Hepatocyte (in vitro differentiated cells): ENCODE results near the gene ATXN1. TPM values are rescaled to one million over a fixed set of nuclear protein-coding genes. Genes with fewer than 3 reads are reported as not detected.

Source experiments
- DNase-seq: peaks from one replicate; pipeline ENCODE4 v3.0.0-alpha.2; 2016; ENCODE audit warnings: low spot score
- H2AFZ ChIP-seq: fragments of 200-600 bp; sonication (generic); 2 replicates; pipeline ENCODE4 v1.6.0; 2016; ENCODE audit warnings: antibody characterized with exemption, mild to moderate bottlenecking
- H3K27ac ChIP-seq: fragments of 200-600 bp; sonication (generic); 2 replicates; pipeline ENCODE4 v1.5.1; 2016; ENCODE audit warnings: mild to moderate bottlenecking
- H3K27me3 ChIP-seq: fragments of 200-600 bp; sonication (generic); 2 replicates; pipeline ENCODE4 v1.6.1; 2016
- H3K36me3 ChIP-seq: fragments of 200-600 bp; sonication (generic); replicated peaks from 2 replicates; pipeline ENCODE4 v1.5.1; 2016; ENCODE audit warnings: low read depth; ENCODE audit not compliant: insufficient read depth
- H3K4me1 ChIP-seq: fragments of 200-600 bp; sonication (generic); 2 replicates; pipeline ENCODE4 v1.5.1; 2016; ENCODE audit warnings: mild to moderate bottlenecking, moderate library complexity; ENCODE audit not compliant: insufficient read depth
- H3K4me2 ChIP-seq: fragments of 200-600 bp; sonication (generic); 2 replicates; pipeline ENCODE4 v1.6.0; 2016
- H3K4me3 ChIP-seq: fragments of 200-600 bp; sonication (generic); 2 replicates; pipeline ENCODE4 v1.5.1; 2016; ENCODE audit warnings: mild to moderate bottlenecking
- H3K79me2 ChIP-seq: fragments of 200-600 bp; sonication (generic); 2 replicates; pipeline ENCODE4 v1.6.0; 2017; ENCODE audit warnings: mild to moderate bottlenecking
- H3K9me2 ChIP-seq: fragments of 200-600 bp; sonication (generic); replicated peaks from 2 replicates; pipeline ENCODE4 v1.6.0; 2017; ENCODE audit warnings: mild to moderate bottlenecking; ENCODE audit not compliant: insufficient read depth
- H3K9me3 ChIP-seq: fragments of 200-600 bp; sonication (generic); 2 replicates; pipeline ENCODE4 v1.5.1; 2016; ENCODE audit warnings: low read depth, mild to moderate bottlenecking
- H4K20me1 ChIP-seq: fragments of 200-600 bp; sonication (generic); 2 replicates; pipeline ENCODE4 v1.6.0; 2016; ENCODE audit warnings: mild to moderate bottlenecking; ENCODE audit not compliant: insufficient read depth, poor library complexity, severe bottlenecking
- EZH2 ChIP-seq: fragments of 200-600 bp; sonication (generic); IDR thresholded peaks from 2 replicates; pipeline ENCODE4 v1.6.1; 2016; ENCODE audit warnings: antibody characterized with exemption, mild to moderate bottlenecking, borderline replicate concordance
- EZH2phosphoT487 ChIP-seq: fragments of 200-600 bp; sonication (generic); IDR thresholded peaks from one replicate; pipeline ENCODE4 v1.6.1; 2018; ENCODE audit warnings: antibody characterized with exemption, mild to moderate bottlenecking, low read depth, moderate library complexity; ENCODE audit not compliant: unreplicated experiment, severe bottlenecking
- WGBS: methylation state at CpG from one replicate; pipeline ENCODE4 v1.1.6; 2016; ENCODE audit warnings: low lambda C conversion rate; ENCODE audit errors: missing lambda C conversion rate; 5-methylcytosine and 5-hydroxymethylcytosine counted together
- polyA plus RNA-seq: library from polyadenylated mRNA; unstranded; fragments of >200 nt; fragmentation: Nextera tagmentation; extraction: Ambion mirVana; gene quantifications from 2 replicates; pipeline ENCODE4 v1.2.1, GENCODE V29; 2016
- total RNA-seq: library from RNA; depleted of rRNA; stranded (reverse); fragments of >200 nt; gene quantifications from 2 replicates; pipeline ENCODE4 v1.2.3, GENCODE V29; 2014
- TF ChIP-seq, protein P1 (sequence below): fragments of 200-600 bp; sonication (generic); IDR thresholded peaks from 2 replicates; pipeline ENCODE4 v1.5.1; 2016; ENCODE audit warnings: antibody characterized with exemption, mild to moderate bottlenecking; ENCODE audit not compliant: poor library complexity

ATXN1 gene
- total and polyA plus RNA-seq, 2 experiments from 2014 or later: 14.7 to 32.6 TPM

DNA sequence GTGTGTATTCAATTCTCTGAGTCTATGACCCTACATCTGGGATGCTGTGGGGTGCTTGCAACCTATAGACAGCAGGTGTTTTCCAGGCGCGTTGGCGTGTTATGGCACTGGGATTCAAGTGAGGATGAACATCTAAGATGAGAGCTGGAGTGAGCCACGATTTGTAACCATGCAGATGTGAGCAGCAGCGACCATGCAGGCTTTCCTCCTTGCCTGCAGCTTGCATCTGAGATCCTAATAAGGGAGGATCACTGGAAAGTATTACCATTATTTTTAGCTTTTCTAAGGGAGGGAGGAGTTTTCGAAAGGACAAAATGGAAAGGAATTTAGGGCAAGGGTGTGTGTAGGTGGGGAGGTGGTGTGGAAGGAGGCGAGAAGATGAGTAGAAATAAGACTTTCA, 216.7 kb downstream of the ATXN1 start:
- no peaks in the 10 kb centered on the region for H4K20me1 ChIP-seq
- H3K79me2 ChIP-seq: no peaks in the 10 kb centered on the region
- no peaks in the 10 kb centered on the region for H3K9me2 ChIP-seq
- TF ChIP-seq, protein P1, sequence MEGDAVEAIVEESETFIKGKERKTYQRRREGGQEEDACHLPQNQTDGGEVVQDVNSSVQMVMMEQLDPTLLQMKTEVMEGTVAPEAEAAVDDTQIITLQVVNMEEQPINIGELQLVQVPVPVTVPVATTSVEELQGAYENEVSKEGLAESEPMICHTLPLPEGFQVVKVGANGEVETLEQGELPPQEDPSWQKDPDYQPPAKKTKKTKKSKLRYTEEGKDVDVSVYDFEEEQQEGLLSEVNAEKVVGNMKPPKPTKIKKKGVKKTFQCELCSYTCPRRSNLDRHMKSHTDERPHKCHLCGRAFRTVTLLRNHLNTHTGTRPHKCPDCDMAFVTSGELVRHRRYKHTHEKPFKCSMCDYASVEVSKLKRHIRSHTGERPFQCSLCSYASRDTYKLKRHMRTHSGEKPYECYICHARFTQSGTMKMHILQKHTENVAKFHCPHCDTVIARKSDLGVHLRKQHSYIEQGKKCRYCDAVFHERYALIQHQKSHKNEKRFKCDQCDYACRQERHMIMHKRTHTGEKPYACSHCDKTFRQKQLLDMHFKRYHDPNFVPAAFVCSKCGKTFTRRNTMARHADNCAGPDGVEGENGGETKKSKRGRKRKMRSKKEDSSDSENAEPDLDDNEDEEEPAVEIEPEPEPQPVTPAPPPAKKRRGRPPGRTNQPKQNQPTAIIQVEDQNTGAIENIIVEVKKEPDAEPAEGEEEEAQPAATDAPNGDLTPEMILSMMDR: no peak
- TF ChIP-seq EZH2phosphoT487: no peak
- no peak for TF ChIP-seq EZH2
- H3K4me3 ChIP-seq: no peak overlapping the region
- DNase-seq: no peak
- no peaks in the 10 kb centered on the region for H3K36me3 ChIP-seq
- WGBS: 98% methylated on average over 7 of the region's 7 CpGs
- no peaks in the 10 kb centered on the region for H3K27me3 ChIP-seq
- H3K9me3 ChIP-seq: no peaks in the 10 kb centered on the region
- H3K4me2 ChIP-seq: no peak overlapping the region
- H3K4me1 ChIP-seq: no peaks in the 10 kb centered on the region
- no peak overlapping the region for H3K27ac ChIP-seq
- H2AFZ ChIP-seq: no peak overlapping the region

DNA sequence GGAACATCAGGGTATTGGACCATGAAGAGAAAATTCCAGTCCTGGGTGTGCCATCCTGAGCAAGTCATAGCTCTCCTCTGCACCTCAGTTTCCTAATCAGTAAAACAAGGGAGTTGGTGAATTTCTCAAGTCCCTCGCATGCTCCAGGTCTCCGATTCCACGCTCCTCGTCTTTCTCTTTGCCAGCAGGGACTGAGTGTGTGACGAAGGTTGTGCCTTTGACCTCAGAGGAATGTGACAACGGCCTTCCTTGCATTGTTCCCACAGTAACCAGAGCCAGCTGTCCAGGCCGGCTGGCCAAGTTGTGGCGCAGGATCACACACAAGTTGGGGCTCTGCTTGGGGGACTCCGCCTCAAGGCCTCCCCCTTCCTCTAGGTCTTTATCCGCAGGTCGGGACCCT, 217.3 kb downstream of the ATXN1 start:
- TF ChIP-seq, protein P1: no peak
- TF ChIP-seq EZH2 (no peak), EZH2phosphoT487 (no peak)

DNA sequence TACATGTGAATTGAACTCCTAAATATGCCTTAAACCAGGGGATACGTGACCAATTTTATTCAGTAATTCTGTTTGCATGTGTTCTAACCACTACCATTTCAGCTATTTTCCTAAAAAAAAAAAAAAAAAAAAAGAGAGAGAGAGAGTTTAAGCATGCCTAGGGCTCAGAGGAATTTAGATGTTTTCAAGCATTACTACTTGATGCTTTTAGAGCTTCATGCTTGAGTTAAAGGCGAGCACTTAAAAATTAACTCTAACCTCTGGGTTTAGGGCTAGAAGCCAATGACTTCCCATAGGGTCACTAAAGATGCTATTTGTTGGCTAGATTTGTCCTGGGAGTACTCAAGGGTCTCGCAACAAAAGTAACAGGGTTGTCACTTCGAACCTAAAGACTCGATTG, 217.7 kb downstream of the ATXN1 start:
- DNase-seq: no peak
- no peaks in the 10 kb centered on the region for H3K79me2 ChIP-seq
- no peak overlapping the region for H3K4me2 ChIP-seq
- no peak overlapping the region for H3K27ac ChIP-seq
- H3K27me3 ChIP-seq: no peaks in the 10 kb centered on the region
- no peaks in the 10 kb centered on the region for H3K9me2 ChIP-seq
- no peak overlapping the region for H2AFZ ChIP-seq
- H3K9me3 ChIP-seq: no peaks in the 10 kb centered on the region
- no peak for TF ChIP-seq EZH2phosphoT487
- no peaks in the 10 kb centered on the region for H4K20me1 ChIP-seq
- no peaks in the 10 kb centered on the region for H3K36me3 ChIP-seq
- no peaks in the 10 kb centered on the region for H3K4me1 ChIP-seq
- WGBS: 88% methylated on average over 5 of the region's 5 CpGs
- H3K4me3 ChIP-seq: no peak overlapping the region

More for the DNA sequence above, 217.3 kb downstream of the ATXN1 start:
- Histone ChIP-seq H3K27ac (no peak overlapping the region), H3K9me3 (no peaks in the 10 kb centered on the region), H3K79me2 (no peaks in the 10 kb centered on the region), H3K4me3 (no peak overlapping the region), H3K9me2 (no peaks in the 10 kb centered on the region), H2AFZ (no peak overlapping the region), H4K20me1 (no peaks in the 10 kb centered on the region), H3K36me3 (no peaks in the 10 kb centered on the region), H3K4me1 (no peaks in the 10 kb centered on the region), H3K4me2 (no peak overlapping the region), H3K27me3 (no peaks in the 10 kb centered on the region)
- DNase-seq: no peak
- 64% methylated on average over 11 of the region's 11 CpGs for WGBS

- Histone ChIP-seq H3K4me1 (no peaks in the 10 kb centered on the region), H4K20me1 (no peaks in the 10 kb centered on the region), H3K27ac (no peak overlapping the region), H3K4me2 (no peak overlapping the region), H3K79me2 (no peaks in the 10 kb centered on the region), H3K27me3 (no peaks in the 10 kb centered on the region), H3K4me3 (no peak overlapping the region), H3K9me3 (no peaks in the 10 kb centered on the region), H3K9me2 (no peaks in the 10 kb centered on the region), H2AFZ (no peak overlapping the region), H3K36me3 (no peaks in the 10 kb centered on the region)
- WGBS: 91% methylated on average over 7 of the region's 7 CpGs
- DNase-seq: no peak
- TF ChIP-seq EZH2phosphoT487: no peak
- TF ChIP-seq EZH2: no peak
- TF ChIP-seq, protein P1: no peak
These were observed 219.2 kb downstream of the ATXN1 start for GRCh38 chr6:16542070-16542469.
